ENCODE results near the gene FGGY. TPM values are rescaled to one million over a fixed set of nuclear protein-coding genes. Genes with fewer than 3 reads are reported as not detected.

Gene FGGY
- total RNA-seq, 1 donor from 2014 or later, result 34.4 TPM

DNA sequence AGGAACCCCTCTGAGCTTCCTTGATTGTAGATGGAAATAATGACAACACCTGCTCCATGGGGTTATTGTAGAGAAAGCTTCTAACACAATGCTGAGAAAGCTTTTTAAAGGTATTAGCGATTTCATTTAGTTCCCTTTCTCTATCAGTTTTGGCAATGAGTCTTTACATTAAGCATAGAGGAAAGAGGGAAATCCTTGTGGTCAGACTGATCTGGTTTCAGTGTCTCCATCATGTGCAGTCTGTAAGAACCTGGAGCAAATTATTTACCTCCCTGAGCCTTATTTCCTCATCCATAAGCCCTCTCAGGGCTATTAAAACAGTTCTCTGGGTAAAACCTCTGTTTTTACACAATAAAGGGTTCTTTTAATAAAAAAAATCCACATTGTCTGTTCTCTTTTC lies 87.5 kb downstream of the FGGY start:
- no peak for DNase-seq (ENCODE audit: low spot score)

DNA sequence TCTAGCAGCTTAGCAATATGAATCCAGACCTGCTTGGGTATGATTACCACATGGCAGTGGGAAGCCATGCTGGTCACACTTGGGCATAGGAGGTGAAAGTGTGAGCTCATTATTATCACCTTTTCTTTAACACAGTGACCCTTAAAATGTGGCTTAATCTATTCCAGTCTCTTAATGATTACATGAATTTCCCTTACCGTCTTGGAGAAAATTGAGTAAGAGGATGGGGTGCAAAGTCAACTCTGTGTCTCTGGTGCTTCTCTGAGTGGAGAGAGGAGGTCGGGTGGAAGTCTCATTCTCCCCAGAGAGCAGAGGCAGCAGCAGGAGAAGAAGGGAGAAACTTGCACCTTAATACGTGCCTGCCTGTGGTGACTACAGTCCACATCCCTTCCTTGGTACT lies 91.3 kb downstream of the FGGY start:
- DNase-seq (ENCODE audit: low spot score), result no peak

DNA sequence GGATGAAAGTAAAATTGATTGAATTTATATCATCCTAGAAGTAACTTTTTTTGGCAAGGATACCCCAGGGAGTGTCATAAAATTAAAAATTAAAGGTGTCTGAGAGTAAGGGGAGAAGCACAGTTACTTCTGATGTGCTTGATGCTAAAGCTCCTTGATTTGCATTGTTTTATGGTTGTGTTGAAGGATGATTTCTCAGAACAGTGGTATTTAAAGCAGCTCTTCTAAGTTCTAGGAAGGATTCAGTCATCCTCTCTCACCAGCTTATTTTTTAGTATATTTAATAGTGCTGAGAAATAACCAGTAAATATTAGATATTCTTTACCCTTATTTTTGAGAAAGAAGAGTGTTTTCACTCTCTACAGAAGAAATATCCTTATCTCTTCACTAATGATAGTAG lies 93.0 kb downstream of the FGGY start:
- peak; percentile 41 for DNase-seq (ENCODE audit: low spot score)

DNA sequence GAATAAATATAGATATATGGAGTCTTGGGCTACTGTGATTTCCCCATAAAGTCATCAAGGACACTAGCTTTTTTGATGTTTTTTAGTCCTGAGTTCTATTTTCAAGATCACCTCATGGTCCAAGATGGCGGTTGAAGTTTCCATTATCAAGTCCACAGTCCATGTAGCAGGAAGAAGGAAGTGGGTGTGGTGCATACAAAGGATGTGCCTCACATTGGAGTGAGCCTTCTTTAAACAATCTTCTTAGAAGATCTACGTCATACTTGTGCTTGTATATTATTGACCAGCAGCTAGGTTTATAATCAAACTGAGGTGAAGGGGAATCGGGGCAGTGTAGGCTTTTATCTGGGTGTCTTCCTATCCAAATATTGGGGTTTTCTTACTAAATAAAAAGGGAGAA lies 93.4 kb downstream of the FGGY start:
- DNase-seq (ENCODE audit: low spot score), result no peak

DNA sequence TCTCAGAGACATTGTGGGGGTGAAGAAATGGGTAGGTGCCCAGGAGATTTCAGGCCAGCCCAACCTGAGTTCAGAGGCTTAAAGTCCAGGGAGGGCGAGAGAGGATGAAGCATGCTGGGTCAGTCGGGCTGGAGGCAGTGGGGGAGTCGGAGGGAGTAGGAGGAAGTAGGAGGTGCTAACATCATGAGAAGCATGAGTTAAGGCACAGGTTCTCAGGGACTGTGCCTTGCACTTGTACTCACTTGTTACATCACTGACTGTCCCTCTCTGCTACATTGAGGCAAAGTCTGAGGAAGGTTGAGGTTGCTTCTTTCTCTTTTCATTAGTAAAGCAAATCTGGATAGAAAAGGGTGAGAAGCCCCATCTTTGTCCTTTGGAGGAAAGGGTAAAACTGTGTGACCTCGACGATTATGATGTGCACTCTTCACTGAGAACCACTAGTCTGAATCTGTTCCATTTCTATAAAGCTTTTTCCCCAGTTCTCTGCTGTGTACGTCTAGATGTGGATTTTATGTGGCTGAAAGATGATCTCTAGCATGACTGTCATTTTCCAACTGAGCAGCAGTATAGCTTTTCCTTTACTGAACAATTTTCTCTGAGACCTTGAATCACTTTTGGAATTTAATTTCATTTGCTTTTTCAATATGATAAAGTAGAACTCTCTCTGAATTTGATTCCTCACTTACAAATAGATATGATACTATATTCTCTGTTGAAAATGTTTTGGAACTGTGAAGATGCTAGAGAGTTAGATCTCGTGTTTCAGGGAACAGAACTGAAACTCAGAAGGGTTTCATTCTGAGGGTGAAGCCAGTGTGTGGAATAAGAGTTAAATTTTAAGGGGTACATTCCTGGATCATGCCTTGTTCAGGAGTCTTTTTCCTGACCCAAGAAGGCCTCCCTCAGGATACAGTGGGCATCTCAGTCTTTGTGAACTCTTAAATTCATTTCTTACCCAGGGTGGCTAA lies 94.6 kb downstream of the FGGY start:
- DNase-seq (ENCODE audit: low spot score), result peak; percentile 65

DNA sequence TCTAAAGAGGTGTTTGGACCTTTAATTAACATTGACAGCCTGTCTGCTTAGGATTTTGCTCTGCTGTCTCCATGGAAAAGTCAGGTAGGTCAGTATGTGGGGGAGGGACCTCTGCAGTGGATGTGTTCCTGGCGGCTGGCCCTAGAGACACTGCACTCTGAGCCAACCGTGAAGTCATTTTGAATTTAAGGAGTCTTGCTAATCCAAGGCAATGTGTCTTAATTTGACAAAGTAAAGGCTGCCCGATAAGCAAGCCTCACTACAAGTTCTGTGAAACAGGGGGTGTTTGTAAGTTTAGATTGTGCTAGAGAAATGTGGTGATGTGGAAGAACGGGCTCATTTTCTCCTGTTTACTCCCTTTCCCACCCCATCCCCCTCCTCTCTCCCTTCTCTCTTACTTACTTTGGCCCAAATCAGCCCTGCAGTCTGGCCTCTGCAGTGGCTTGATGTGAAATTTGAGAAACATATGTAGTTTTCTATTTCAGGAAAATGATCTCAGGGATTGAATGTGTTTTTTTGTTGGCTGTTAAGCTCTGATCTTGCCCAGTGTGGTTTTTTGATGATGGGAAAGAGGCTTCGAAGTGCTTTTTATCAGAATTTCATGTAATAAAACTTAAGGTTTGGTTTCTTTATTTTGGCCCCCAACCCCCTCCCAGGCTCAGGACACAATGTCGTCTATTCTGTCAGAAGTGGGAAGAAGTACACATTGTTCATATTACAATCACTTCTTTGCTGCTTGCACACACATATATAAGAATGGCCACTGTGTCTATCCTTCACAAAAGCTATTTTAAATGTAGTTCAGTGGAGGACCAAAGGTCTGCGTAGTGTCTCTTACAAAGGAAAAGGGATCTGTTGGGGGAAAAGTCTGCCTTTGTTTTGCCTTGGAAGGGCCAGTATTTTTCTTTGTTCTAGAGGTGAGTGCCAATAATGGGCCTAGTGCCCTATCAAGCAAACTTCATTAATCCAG lies 96.6 kb downstream of the FGGY start:
- peak; percentile 98 for DNase-seq (ENCODE audit: low spot score)

DNA sequence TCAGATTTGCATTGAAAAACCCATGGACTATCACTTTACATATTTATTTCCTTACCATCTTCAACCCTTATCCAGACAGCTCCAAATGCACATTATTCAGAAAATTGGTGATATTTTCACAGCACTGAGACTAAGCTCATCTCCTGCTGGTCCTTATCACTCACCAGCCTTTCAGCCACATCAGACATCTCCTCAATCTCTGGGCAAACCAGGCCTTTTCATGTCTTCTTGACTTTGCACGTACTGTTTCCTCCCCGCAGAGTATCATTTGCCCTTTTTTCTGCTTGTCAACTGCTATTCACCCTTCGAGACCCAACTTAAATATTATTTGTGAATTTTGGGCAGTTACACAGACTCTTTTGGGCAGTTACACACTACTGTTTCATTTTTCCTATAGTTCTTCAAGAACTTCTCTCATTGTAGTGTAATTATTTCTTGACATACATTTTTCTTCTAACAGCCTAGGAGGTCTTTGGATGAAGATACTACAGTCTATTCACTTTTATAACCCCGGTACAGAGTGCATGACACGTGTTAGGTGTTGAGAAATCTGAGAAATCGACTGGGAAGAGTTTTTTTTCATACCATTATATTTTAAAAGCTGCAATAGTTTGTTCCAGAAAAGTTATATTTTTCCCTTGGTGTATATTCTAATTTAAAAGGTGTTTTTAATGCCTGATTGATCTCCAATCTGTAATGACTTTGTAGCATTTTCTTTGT lies 98.0 kb downstream of the FGGY start:
- peak; percentile 69 for DNase-seq (ENCODE audit: low spot score)

DNA sequence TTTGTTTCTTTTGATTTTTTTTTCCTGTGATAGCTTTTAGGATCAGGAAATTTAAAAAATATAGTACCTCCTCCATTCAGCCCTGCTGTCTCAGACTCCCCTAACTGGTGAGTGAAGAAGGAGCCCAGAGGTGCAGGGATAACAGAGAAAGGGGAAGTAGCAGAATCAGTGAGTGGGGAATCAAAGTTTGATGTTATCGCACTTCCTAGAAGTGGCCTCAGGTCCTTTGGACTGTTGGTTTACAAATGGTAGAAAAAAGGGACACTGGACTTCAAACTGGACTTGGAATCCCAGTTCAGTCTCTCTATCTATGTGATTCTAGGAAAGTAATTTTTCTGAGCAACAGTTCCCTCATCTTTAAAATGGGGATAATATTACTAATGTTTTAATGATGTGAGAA lies 99.5 kb downstream of the FGGY start:
- no peak for DNase-seq (ENCODE audit: low spot score)

DNA sequence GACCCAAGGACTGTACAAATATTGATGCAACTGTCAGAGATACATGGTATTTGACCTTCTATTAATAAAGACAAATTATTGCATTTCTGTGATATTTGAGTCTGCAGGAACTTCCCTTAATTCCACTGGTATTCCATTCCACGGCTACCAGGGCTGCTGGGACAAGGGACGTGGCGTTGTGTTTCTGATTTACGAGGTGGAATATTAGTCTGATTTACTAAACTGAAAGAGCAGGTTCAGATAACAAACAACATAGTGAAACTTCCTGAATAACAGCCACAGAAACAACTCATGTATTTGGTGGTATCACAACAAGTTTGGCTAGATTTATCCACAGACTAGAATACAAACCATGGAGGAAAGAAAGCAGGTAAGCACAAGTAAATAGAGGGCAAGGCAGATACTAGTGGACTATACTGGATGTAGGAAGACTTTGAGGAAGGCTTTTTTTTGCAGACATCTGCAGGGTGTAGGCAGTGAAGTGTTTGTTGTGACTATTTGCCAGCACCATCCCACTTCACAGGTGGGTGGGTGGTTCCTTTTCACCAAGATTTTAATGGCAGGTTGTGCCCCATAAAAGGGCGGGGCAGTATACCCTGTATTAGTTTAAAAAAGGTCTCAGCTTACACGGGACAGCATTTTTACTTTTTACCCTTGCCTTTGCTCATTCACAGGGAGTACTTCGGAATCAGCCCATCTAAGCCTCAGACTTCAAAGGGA lies 100.4 kb downstream of the FGGY start:
- DNase-seq (ENCODE audit: low spot score), result no peak

DNA sequence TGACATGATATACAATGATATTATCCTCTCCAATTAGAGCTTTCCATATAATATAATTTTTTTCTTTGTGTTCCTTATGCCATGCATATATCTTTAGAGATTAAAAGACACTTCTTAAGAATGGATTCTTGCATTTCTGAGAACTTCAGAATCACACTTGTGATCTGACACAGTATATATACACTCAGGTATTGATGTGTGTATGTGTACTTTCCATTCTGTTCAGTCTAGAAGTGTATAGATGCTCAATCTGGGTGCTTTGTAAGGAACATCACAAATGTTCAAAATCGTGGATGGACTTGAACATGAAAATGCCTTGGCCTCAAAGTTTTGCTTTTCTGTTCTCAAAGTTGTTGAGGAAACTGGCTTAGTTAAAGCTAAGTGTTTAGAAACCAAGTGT lies 102.7 kb downstream of the FGGY start:
- no peak for DNase-seq (ENCODE audit: low spot score)

DNA sequence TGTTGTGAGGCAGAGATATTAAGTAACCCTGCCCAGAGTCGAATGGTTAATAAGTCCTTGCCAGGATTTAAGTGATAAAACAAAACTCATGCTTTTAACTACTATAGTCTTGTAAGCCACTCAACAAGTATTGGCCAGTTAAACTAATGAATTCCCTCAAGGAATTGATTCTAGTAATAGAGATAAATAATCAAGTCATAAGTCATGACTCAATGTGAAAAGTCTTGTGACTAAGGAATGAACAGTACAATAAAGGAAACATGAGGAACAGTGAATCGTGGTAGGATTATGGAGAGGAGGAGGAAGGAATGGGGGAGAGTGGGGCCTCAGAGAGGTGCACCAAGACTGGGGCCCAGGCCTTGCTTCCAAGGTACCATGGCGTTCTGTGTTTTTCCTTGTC lies 104.7 kb downstream of the FGGY start:
- no peak for DNase-seq (ENCODE audit: low spot score)

DNA sequence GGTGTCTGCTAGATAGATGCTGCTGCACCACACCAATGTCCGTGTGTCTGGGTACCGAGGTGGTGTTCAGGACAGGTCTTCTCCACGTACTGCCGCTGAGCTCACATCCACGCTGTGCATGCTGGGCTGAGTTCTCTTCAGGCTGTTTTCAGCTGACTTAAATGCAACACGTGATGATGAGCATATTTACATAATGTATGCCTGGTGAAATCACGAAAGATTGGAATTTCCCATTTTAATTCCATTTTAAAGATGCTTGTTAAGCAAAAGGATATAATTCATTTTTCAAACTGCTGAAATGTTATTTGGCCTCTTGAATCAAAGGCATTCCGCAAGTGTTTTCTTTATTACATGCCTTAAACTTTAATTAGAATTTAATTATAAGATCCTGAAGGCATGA lies 107.9 kb downstream of the FGGY start:
- no peak for DNase-seq (ENCODE audit: low spot score)

DNA sequence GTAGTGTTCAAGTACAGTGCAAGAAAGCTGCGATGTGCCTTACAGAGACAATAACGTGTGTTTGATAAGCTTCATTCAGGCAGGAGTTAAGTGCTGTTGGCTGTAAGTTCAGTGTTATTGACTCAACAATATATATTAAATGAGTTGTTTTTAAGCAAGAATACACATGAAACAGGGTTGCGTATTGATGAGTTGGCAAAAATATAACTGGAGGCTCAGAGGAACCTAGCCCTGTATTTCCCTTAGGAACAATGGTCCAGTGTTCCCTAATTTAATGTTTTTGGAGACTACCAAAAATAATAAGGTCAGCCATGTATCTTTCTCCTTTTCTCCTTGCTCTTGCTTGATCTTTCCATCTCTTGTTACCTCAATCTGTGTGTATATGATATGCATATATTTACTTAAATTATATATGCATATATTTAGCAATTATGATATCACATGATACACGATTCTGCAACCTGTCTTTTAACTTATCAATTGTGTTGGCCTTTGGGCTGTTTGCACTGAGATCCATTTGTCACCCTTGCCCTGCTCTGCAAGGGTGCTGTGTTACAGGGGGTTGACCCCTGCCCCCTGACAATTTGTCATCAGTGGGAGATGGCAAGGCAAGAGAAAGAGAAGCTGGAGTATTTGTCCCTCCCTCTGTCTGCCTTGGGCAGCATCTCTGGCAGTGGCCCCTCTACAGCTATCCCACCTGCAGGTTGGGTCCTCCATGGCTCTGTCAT lies 109.7 kb downstream of the FGGY start:
- DNase-seq (ENCODE audit: low spot score), result no peak

DNA sequence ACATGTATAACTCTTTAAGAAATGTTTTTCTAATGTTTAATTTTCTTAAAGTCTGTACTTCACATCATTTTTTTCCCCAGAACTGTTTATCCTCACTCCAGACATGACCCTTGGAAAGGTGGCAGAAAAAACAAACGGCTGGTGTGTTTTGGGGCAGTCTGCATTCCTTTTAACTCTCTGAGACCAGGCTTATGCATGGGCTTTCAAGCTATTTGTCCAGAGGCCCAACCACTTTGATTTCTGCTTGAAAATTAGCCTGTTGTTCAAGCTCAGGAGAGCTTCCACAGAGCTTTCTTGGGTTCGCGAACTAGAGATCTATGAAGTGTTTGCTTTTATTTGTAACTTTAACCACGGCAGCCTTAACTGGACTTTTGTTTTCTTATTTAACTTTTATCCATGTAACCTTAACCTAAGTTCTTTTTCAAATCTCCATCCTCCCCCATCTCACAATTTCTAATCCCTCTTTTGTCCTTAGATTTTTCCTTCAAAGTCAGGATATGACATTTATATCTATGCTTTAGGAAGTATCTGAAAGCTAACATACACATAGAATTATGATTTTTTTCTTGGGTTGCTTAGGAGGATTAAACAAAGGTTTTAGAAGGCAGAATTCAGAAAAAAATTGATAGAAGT lies 111.8 kb downstream of the FGGY start:
- peak; percentile 95 for DNase-seq (ENCODE audit: low spot score)

DNA sequence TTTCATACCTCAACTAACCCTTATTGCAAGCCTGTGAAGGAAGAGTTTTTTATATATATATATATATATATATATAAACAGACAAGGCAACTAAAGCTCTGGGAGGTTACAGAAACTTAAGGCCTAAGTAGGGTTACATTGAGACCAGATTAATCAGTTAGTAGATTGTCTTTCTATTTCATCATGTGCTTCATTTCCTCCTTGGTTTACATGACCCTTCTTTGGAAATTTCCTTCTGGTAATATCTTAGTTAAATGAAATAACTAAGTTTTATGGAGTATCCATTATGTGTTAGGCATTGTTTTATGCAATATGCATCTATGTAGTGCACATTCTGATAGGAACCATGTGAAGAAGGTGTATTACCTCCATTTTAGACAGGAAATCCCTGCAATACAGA lies 112.7 kb downstream of the FGGY start:
- no peak for DNase-seq (ENCODE audit: low spot score)

DNA sequence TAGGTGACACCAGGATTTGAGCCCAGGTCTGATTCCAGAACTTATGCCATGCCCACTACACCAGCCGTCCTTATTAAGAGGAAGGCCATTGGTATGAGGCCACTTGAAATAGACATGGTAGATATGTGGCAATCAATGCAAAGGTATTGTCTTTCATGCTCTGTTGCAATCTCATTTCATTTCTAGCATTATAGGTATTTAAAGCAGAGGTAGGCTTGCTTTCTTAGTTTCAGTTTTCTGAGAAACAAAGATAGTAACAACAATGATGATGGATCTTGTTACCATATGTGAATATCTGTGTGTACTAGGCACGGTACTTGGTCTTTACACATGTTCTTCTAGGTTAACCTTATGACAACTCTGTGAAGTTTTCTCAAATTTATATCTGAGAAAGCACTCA lies 113.1 kb downstream of the FGGY start:
- DNase-seq (ENCODE audit: low spot score), result no peak

DNA sequence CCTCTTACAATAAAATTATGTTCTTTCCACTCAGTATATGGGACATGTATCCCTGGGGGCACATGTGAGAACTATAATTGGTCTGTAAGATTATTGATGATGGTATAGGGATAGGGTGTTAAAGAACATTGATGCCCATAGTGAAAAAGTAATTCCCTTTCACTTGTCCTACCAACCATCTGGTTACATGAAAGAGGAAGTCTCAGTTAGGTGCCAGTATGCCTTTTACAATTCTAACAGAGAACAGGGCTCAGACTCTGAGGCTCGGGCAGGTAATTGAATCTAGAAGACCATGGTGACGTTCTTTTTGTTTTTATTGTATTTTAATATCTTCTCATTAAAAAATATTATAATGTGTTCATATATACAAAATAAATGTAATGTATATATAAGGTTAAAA lies 113.6 kb downstream of the FGGY start:
- no peak for DNase-seq (ENCODE audit: low spot score)

DNA sequence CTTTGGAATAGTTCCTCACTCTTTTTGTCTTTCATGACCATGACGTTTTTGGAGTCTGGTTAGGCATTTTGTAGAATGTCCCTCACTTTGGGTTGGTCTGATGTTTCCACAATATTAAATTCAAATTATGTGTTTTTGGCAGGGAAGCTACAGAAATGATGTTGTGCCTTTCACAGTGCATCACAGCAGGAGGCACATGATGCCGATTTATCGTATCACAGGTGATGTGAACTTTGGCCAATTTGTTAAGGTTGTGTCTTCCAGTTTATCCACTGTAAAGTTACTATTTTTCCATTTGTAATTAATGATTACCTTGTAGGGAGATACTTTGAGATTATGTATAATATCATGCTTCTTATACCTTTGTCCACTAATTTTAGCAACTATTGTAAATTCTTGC lies 114.3 kb downstream of the FGGY start:
- no peak for DNase-seq (ENCODE audit: low spot score)

DNA sequence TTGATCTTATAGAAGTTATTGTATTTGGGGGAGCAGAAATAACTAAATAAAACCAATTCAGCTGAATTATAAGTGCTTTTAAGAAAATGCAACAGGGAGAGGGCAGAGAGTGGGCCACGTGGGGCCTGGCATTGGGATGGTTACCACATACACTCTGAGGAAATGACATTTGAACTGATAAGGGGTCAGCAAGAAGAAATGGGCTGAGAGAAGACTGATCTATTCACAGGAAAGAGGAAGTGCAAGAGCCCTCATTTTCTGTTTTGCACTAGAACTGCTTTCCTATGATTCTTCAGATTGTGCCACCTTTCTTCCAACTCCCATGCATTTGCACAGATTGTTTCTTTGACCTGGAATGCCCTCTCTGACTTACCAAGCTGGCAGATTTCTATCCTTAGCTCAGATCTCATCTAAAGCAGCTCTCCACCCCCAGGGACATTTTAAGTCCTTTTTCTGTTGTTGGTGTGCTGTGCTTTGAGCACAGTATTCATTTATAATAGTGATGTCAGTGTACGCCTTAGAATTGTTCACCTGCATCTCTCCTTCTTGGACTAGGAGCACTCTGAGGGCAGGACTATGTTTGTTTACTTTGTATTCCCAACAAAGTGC lies 115.9 kb downstream of the FGGY start:
- no peak for DNase-seq (ENCODE audit: low spot score)

DNA sequence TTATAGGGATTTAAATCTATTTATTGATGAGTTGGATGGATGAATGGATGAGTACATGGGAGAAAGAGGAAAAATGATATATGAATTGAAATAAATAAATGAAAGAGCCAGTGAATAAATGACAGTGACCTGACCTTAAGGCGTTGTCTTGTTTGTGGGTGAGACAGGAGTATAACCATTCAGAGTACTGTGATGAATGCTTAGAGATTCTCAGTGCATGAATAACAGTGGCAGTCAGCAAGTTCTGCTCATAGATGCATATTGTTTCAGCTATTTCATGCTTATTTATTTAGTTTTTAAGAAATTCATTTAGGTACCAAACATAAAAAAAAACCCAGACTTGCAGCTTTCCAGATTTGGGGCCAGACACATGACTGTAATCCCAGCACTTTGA lies 116.4 kb downstream of the FGGY start:
- DNase-seq (ENCODE audit: low spot score), result no peak

Measured in umbilical cord (tissue), 2 donors.